T-helper 1 cell (primary cell): Measurements from ENCODE around the gene STAT5B.

Experiments used
- DNase-seq, 5 donors: peaks; one replicate each; pipeline ENCODE4 v3.0.0-alpha.2; 2012 to 2020

Gene STAT5B

DNA sequence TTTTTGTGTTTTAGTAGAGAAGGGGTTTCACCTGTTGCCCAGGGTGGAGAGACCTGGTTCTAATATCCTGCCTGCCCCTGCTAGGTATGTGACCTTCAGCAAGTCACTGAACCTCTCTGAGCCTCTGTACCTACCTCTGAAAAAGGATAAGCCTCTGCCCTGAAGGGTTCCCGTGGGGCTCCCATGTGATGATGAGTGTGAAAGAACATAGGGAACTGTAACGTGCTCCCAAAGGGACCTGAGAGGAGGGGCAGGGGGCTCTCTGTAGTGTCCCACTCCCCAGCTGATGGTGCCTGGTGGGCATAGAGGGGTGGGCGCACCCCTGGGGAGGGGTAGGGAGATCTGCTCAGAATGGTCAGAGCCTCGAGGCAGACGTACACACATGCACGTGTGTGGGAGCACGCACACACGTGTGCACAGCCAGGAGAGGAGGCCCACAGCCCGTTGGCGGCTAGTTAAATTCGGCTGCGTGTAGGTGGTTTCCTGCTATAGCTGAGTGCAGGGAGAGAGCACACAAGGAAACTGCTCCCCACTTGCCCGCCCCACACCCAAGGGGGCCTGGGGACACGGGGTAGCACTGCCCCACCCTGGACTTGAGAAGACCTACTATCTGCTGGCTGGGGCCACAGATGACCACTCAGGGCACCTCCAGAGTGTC lies 101.9 kb downstream of the STAT5B start:
- no peak for DNase-seq

DNA sequence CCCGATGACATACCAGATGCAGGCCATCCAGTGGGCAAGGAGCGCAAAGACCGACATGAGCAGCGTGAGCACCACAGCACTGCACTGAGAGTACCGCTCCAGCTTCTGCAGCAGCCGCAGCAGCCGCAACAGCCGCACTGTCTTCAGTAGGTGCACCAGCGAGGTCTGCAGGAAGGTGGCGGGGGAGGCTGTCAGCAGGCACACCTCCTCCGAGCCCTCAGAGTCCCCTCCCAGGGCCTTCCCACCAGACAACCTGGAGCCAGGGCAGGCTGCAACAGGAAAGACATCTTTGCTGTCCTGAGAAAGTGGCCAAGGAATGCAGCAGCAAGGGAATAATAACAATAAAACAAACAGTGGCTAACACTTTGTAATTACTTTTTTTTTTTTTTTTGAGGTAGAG lies 104.4 kb downstream of the STAT5B start:
- no peak for DNase-seq

DNA sequence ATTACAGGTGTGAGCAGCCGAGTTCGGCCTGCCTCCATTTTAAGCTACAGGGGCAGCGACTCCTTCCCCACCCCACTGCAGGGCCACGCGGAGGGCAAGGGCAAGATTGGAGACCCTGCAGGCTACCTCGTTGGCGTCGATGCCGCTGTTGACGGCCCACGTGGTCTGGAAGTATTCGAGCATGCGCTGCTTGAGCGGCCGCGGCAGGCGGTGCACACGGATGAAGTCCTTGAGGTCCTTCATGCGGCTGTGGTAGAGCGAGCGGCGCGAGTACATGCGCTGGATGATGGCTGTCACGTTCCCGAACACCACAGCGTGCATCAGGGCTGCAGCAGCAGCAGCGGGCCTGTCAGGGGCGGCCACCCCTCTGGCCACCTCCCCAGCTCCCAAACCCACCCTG lies 106.8 kb downstream of the STAT5B start:
- DNase-seq, result no peak

DNA sequence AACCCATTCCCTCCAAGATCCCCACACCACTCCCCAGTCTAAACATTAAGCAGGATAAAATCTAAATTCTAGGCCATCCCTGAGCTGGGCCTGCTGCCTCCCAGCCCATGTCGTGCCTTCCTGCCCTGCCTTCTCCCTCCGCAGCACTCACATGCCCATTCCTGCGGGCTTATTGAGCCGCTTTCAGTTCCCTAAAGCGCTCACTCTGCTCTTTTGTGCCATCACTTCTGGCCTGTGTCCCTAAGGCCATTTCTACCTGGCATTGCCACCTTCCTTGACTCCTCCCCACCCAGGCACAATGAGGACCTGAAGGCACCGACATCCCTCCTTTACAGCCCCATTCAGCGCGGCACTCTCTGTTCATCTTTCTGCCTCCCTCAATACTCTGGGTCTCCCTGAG lies 108.4 kb downstream of the STAT5B start:
- no peak for DNase-seq

GRCh38 chr17:42166196-42166763 lies 109.9 kb downstream of the STAT5B start:
- DNase-seq, result no peak

DNA sequence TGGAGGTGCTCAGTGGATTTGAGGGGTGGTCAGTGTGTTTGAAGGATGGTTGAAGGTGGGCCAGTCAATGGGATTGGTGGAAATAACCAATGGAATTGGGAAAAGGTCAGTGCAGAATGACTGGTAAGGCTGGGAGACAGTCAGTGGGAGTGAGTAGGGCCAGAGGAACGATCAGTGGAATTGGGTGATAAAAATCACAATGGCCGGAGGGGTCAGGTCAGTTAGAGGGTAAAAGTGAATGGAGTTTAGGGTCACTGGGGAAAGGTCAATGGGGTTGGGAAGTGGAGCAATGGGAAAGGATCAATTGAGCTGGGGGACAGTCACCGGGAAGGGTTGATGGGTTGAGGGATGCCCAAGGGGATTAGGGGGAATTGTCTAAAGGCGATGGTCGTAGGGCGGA lies 110.4 kb downstream of the STAT5B start:
- no peak for DNase-seq

DNA sequence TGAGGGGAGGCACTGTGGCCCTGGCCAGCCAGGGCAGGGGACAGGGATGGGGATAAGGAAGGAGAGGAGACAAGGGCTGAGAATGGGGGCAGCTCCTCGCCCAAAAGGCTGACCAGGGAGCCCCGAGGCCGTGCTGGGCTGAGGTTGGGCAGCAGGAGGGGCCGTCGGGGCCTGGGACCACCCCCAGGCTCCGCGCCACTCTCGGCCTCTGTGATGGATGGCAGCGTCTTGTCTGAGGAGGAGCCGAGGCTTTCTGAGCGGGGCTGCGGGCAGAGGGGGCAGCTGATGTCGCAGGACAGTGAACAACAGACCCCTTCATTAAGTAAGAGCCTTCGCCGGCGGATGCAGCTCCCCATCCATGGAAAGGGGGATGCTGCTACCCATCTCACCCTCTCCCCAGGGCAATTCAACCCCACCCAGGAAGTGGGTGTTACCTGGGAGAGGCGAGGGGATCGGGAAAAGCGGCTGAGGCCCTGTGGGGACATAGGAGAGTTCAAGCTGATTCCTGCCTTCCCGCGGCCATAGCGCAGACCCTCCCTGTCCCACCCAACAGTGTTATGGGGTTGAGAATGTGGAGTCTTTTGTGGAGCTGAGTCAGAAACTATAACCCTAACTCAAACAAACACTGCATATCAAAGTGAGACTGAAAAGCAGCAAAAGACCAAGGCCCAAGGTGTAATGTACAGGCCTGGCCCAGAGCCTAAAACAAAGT lies 112.3 kb downstream of the STAT5B start:
- DNase-seq, result no peak

DNA sequence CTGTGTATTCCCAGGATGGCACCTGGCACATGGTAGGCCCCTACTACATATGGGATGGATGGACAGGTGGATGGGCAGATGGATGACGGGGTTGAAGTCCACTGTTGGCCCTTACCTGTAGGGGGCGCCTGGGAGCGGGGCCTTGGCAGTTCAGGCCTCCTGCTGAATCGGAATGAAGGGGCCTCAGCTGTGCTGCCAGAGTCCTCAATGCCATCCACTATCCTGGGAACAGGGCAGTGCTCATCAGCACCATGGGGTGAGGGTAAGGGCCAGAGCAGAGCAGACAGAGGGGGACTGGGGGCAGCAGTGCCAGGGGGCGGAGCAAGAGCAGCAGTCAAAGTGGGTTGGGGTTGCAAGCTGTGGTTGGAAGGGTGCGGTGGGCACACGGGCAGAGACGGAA lies 113.1 kb downstream of the STAT5B start:
- peak in 2 of 5 donors; percentile 17 to 30 for DNase-seq

GRCh38 chr17:42160531-42160910 lies 115.7 kb downstream of the STAT5B start:
- no peak for DNase-seq

DNA sequence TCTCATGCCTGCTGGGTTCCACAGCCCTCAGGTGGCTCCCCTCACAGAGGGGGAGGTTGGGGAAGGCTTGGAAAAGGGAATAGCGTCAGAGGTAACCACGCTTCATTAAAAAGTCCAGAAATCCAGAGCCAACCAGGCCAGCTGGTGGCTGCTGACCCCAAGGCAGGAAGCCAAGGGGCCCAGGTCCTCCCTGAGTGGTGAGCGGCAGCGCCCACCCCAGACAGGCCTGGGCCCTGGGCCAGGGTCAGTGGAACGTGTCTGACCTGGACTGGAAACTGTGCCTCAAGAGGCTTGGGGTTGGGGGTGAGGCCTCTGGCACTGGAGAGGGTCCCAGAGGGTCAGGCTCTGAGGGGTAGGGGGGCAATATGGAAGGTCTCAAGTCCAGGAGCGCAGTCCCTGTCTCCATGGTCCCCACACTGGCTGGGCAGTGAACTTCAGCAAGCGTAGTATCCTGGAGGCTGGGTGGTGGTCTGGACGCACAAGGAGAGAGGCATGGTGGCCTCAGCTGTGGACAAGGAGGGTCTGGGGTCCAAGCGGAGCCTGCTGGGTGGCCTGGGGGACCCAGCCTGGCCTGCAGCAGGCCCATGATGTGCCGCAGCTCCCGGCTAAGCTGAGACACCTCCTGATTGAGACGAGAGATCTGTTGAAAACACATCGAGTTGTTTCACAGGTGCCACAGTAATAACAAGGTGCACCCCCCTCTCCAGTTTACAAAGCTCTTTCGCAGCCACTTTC lies 116.2 kb downstream of the STAT5B start:
- no peak for DNase-seq

GRCh38 chr17:42155614-42156045 lies 120.6 kb downstream of the STAT5B start:
- no peak for DNase-seq

DNA sequence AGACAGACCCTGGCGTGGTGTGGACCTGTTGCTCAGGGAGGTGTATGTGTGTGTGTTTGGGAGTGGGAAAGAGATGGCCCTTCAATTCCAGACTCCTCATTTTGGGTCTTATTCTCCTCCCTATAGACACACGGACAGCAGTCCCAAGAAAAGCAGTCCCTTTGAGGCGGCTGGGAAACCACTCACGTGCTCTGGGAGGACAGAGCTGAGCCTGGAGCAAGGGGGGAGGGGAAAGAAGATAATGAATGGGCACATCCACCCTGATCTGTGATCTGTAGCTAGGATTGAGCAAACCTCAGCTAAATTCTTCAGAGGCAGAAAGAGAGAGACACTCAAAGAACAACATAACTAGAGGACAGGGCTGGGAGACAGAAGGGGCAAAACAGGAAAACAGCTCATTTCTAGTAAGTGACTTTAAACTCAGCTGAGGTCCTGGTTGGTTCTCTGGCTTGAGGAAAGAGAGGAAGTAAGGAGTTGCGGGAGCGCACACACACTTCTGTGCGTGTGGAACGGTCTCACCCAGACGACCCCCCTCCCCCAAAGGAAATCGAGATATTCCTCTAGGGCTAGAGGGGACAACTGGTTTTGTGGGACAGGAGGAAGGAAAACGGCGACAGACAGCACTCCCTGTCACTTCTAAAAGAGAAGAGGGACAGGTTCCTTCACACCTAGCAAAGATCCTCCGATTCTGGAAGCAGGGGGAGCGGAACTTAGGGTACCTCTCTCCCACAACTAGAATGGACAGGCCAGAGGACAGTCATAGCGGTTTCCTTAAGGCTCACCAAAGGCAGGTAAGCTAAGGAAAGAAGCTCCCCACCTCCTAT lies 122.1 kb downstream of the STAT5B start:
- peak in 1 of 5 donors; percentile 13 for DNase-seq
